Measurements from ENCODE around the gene TNFRSF13B.

- no peak for TF ChIP-seq POLR2AphosphoS5 (IDR thresholded peaks at IDR 0.05; ENCODE audit: low read depth, low read length)
- TF ChIP-seq, protein P1, sequence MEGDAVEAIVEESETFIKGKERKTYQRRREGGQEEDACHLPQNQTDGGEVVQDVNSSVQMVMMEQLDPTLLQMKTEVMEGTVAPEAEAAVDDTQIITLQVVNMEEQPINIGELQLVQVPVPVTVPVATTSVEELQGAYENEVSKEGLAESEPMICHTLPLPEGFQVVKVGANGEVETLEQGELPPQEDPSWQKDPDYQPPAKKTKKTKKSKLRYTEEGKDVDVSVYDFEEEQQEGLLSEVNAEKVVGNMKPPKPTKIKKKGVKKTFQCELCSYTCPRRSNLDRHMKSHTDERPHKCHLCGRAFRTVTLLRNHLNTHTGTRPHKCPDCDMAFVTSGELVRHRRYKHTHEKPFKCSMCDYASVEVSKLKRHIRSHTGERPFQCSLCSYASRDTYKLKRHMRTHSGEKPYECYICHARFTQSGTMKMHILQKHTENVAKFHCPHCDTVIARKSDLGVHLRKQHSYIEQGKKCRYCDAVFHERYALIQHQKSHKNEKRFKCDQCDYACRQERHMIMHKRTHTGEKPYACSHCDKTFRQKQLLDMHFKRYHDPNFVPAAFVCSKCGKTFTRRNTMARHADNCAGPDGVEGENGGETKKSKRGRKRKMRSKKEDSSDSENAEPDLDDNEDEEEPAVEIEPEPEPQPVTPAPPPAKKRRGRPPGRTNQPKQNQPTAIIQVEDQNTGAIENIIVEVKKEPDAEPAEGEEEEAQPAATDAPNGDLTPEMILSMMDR (IDR thresholded peaks at IDR 0.05 in 2 of 3, conservative IDR thresholded peaks at IDR 0.05 in 1 of 3; ENCODE audit: borderline replicate concordance in 1 of 3, insufficient read depth in 1 of 3, low read depth in 2 of 3, low read length in 2 of 3) = no peak
- no peak for TF ChIP-seq CEBPB (IDR thresholded peaks at IDR 0.05; ENCODE audit: low read depth)
- TF ChIP-seq MAX (IDR thresholded peaks at IDR 0.05) = no peak
- TF ChIP-seq SRF (IDR thresholded peaks at IDR 0.05; ENCODE audit: low read depth) = no peak
These were observed 46.1 kb upstream of the TNFRSF13B start for GRCh38 chr17:17018021-17018441.
